ENCODE measurements around the gene SAP30BP. TPM values are rescaled to one million over a fixed set of nuclear protein-coding genes. Genes with fewer than 3 reads are reported as not detected.

The SAP30BP gene
- total RNA-seq, 1 donor from 2014 or later: 107 TPM

- no peak for ATAC-seq
- DNase-seq (ENCODE audit: low spot score): no peak
- intact Hi-C loops (cut with DNase I): loop anchor here (2.0 kb wide), 1 partner anchor 72 kb away; no protein-coding TSS in a partner anchor
These were observed 9.3 kb downstream of the SAP30BP start for GRCh38 chr17:75676461-75676860.

GRCh38 chr17:75679706-75680211, 12.6 kb downstream of the SAP30BP start:
- intact Hi-C loops (cut with DNase I): no loop called here
- peak; percentile 67 for DNase-seq (ENCODE audit: low spot score)
- peak; percentile 91 for ATAC-seq

- intact Hi-C loops (cut with DNase I): no loop called here
- ATAC-seq: peak; percentile 3
- peak; percentile 48 for DNase-seq (ENCODE audit: low spot score)
These were observed 13.3 kb downstream of the SAP30BP start for GRCh38 chr17:75680431-75680830.

GRCh38 chr17:75681289-75681688, 14.2 kb downstream of the SAP30BP start:
- ATAC-seq (no peak), DNase-seq (ENCODE audit: low spot score) (peak; percentile 42)
- intact Hi-C loops (cut with DNase I): no loop called here

GRCh38 chr17:75683583-75683982, 16.4 kb downstream of the SAP30BP start:
- intact Hi-C loops (cut with DNase I): no loop called here
- peak; percentile 14 for DNase-seq (ENCODE audit: low spot score)
- no peak for ATAC-seq

- intact Hi-C loops (cut with DNase I): no loop called here
- no peak for ATAC-seq
- no peak for DNase-seq (ENCODE audit: low spot score)
These were observed 17.1 kb downstream of the SAP30BP start for GRCh38 chr17:75684249-75684648.

GRCh38 chr17:75684924-75685323, 17.8 kb downstream of the SAP30BP start:
- no peak for DNase-seq (ENCODE audit: low spot score)
- peak; percentile 78 for ATAC-seq
- intact Hi-C loops (cut with DNase I): no loop called here

- intact Hi-C loops (cut with DNase I): no loop called here
- DNase-seq (ENCODE audit: low spot score) (no peak), ATAC-seq (no peak)
These were observed 18.4 kb downstream of the SAP30BP start for GRCh38 chr17:75685499-75685898.

- ATAC-seq (no peak), DNase-seq (ENCODE audit: low spot score) (no peak)
- intact Hi-C loops (cut with DNase I): no loop called here
These were observed 21.2 kb downstream of the SAP30BP start for GRCh38 chr17:75688209-75688825.

GRCh38 chr17:75689441-75689873, 22.3 kb downstream of the SAP30BP start:
- ATAC-seq: no peak
- DNase-seq (ENCODE audit: low spot score): peak; percentile 26
- intact Hi-C loops (cut with DNase I): no loop called here

- DNase-seq (ENCODE audit: low spot score) (peak; percentile 55), ATAC-seq (no peak)
- intact Hi-C loops (cut with DNase I): no loop called here
These were observed 24.2 kb downstream of the SAP30BP start for GRCh38 chr17:75691371-75691791.

- intact Hi-C loops (cut with DNase I): no loop called here
- ATAC-seq (no peak), DNase-seq (ENCODE audit: low spot score) (peak; percentile 60)
These were observed 24.9 kb downstream of the SAP30BP start for GRCh38 chr17:75691801-75692626.

- peak; percentile 27 for DNase-seq (ENCODE audit: low spot score)
- intact Hi-C loops (cut with DNase I): no loop called here
These were observed 25.8 kb downstream of the SAP30BP start for GRCh38 chr17:75692976-75693375.

GRCh38 chr17:75693500-75694481, 26.7 kb downstream of the SAP30BP start:
- intact Hi-C loops (cut with DNase I): no loop called here
- DNase-seq (ENCODE audit: low spot score) (peak; percentile 89), ATAC-seq (peak; percentile 73)

More at GRCh38 chr17:75692976-75693375, 25.8 kb downstream of the SAP30BP start:
- ATAC-seq: no peak

- intact Hi-C loops (cut with DNase I): no loop called here
- ATAC-seq (peak; percentile 5), DNase-seq (ENCODE audit: low spot score) (no peak)
These were observed 27.4 kb downstream of the SAP30BP start for GRCh38 chr17:75694536-75694935.

GRCh38 chr17:75695141-75695829, 28.1 kb downstream of the SAP30BP start:
- intact Hi-C loops (cut with DNase I): no loop called here
- ATAC-seq: no peak
- no peak for DNase-seq (ENCODE audit: low spot score)

- DNase-seq (ENCODE audit: low spot score) (no peak), ATAC-seq (no peak)
- intact Hi-C loops (cut with DNase I): no loop called here
These were observed 28.7 kb downstream of the SAP30BP start for GRCh38 chr17:75695830-75696271.

- intact Hi-C loops (cut with DNase I): no loop called here
- no peak for DNase-seq (ENCODE audit: low spot score)
- ATAC-seq: peak; percentile 73
These were observed 30.6 kb downstream of the SAP30BP start for GRCh38 chr17:75697651-75698291.

Measured in sciatic nerve (tissue), 2 donors.